Activated T-helper 1 cell treated with anti-CD3 and anti-CD28 coated beads, Interleukin-2, amount 50 U/mL, for 16 hours (primary cell): Measurements from ENCODE around the gene PEX6.
A peak's percentile ranks its signal among the peaks of the same experiment; 100 is the strongest.

ENCODE experiments used
- DNase-seq, 2 donors: peaks; one replicate each; pipeline ENCODE4 v3.0.0-alpha.2; 2020; ENCODE audit warnings: low read depth in 1 of 2, low spot score in 1 of 2

Gene PEX6

DNA sequence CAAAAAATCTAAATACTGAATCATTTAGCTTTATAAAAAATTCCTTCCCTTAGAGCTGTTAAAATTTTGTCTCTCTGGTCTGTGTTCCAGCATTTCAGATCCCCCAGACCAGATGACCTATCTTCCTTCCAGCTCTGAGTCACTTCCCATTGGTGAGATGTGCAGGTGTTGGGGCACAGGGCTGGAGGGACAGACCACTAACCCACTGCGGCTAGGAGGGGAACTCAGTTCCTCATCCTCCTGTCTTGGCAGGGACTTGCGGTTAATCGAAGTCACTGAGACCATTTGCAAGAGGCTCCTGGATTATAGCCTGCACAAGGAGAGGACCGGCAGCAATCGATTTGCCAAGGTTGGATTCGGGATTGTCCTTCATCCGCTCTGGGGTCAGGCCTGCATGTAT is 43.7 kb downstream of the PEX6 start:
- DNase-seq, result no peak

DNA sequence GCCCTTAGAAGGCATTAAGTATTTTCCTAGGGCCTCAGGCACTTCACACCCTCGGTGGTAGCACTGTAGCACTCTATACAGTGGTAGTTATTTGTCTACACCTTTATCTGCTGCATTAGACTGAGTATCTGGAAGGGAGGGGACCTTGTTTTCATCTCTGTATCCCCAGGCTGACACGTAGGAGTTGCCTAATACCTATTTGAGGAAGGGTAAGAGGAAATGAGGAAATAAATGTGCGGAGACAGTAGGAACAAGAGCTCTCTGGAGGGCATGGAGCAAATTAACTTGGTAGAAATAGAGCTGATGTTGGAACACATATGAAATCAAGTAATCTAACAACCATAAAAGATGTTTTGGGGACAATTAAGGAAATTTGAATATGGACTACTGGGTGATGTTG is 45.8 kb downstream of the PEX6 start:
- no peak for DNase-seq

DNA sequence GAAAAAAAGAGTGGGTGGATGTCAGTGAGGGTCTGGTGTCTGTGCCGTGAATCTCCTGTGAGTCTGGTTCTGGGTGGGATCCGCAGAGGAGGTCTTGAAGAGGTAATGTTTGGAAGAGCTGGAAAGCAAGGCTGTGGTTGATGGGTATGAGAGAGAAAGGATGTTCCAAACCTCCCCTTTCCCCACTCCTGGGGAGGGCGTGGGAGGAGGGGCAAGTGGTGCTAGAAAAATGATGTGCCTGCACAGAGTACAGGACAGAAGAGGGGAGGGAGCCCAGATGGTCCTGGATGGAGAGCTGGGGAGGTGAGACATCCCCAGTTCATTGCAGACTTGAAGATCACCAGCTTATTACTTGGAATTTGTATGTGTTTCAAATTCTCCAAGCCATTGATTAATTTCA is 46.6 kb downstream of the PEX6 start:
- DNase-seq, result no peak

DNA sequence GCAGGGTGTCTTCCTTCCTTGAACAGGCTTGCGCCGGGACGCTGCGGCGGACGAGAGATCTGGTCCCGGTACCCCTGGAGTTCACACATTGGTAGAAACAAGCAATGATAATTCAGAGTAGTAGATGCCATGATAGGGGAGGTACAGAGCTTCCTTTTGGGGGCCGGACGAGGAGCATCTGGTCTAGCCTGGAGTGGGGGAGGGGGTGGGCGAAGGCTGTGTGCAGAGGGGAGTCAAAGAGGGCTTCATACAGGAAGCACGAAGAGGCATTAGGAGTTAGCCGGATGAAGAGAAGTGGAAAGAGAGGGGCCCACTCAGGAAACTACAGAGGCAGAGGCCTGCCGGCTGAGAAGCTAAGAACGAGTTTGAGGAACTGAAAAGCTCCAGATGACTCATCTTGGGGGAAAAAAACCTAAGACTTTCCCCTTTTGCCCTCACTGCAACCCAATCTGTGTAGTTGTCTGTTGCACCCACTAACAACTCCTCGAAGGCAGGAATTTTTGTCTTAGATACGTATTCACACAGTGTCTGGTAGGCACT is 49.1 kb downstream of the PEX6 start:
- DNase-seq, result peak in 1 of 2 donors; percentile 34

DNA sequence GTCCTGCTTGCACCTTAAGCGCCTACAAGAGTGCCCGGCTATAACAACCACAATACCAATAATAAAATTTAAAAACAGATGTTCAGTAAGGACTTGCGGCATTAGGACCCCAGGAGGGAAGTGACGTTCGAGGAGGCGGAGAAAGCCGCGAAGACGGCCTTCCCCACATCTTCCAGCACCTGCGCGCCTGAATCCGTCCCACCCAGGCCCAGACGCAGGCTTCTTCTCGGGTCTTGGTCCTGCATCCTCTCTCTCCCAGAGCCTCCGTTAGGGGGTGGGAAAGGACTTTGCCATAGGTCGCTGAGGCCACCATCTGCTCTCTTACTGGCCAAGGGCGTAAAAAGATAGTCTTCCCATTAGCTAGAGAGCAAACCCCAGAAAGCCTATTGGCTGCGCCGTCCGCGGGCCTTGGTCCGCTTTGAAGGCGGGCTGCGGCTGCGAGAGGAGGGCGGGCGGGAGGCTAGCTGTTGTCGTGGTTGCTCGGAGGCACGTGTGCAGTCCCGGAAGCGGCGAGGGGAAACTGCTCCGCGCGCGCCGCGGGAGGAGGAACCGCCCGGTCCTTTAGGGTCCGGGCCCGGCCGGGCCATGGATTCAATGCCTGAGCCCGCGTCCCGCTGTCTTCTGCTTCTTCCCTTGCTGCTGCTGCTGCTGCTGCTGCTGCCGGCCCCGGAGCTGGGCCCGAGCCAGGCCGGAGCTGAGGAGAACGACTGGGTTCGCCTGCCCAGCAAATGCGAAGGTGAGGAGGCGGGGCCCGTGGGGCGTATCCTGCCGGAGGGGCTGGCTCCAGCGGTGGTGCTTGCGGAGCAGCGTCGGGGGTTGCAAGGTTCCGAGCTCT is 49.8 kb downstream of the PEX6 start, which contains the start of gene CNPY3:
CNPY3 (plus strand) TSS at position 495 of the 835 bp plus-strand sequence; CDS start at position 586, 91 bp downstream.
- peak; percentile 87 to 91 for DNase-seq

DNA sequence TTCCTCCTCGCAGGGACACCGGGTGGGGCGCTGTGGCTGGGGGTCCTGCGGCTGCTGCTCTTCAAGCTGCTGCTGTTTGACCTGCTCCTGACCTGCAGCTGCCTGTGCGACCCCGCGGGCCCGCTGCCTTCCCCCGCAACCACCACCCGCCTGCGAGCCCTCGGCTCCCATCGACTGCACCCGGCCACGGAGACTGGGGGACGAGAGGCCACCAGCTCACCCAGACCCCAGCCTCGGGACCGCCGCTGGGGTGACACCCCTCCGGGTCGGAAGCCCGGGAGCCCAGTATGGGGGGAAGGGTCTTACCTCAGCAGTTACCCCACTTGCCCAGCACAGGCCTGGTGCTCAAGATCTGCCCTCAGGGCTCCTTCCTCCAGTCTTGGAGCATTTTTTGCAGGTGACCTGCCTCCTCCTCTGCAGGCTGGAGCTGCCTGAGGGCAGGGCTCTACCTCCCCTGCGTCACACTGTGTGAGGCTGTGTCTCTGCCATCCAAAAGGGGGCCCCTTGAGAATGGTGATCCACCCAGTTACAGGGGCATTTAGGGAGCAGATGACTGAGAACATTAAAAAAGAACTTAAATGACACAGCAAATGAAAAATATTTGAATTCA is 53.6 kb downstream of the PEX6 start:
- no peak for DNase-seq

DNA sequence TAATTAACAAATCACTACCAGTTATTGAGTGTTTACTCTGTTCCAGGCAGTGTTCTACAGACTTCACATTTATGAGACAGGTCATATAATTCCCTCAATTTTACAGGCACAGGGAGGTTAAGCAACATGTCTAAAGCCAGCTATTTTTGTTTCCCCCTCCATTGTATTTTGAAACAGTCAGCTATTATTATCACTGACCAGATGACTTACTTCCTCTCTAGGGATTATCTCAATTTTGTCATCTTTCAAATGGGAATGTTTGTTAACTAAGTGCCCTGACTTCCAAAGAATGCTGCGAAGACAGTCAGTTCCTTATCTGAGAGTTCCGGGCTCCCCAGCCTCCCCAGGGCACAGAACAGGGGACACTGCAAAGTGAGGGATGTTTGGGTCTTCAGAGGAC is 55.3 kb downstream of the PEX6 start:
- no peak for DNase-seq

DNA sequence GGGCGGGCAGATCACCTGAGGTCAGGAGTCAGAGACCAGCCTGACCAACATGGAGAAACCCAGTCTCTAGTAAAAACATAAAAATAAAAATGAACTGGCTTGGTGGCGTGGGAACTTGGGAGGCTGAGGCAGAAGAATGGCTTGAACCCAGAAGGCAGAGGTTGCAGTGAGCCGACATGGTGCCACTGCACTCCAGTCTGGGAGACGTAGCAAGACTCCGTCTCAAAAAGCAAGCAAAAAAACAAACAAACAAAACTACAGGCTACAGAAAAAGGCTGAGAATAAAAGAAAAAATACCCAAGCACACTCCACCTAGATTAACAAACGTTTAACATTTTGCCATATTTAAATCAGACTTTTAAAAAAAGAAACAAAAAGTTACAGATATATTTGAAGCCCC is 57.2 kb downstream of the PEX6 start:
- DNase-seq, result no peak

DNA sequence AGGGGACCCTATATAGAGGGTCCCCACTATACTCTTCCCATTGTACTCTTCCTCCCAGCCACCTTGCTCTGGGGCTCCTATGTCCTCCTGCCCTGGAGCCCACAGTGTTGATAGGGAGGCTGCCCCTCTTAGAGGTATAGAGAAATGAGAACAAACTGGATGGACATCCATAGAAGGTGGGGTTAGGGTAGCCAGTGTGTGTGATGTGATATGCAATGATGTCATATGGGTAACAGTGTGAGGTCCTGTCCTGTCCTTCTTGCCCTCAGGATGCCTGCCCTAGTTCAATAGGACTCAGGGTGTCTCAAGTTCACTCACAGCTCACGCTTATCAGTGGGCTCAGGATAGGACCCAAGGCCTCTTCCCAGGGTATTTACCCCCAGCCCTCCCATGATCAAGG is 62.7 kb downstream of the PEX6 start:
- no peak for DNase-seq

DNA sequence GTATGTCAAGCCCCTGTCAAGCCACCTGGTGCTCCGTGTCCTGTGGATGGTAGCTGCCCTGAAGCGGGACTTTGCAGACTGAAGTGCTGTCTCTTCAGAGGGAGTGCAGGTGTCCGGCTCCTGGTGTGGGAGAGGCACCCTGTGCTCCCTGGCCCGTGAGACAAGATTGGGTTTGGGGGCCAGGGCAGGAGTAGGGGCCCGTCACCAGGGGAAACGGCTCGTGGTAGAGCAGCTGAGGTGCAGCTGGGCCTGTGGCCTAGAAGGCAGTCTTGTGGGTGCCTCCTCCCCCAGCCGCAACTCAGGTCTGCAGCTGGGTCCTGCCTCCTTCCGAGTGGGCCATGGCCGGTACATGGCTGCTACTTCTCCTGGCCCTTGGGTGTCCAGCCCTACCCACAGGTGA is 63.2 kb downstream of the PEX6 start, which contains the start of gene PTCRA:
PTCRA (plus strand) TSS at position 322 of the 400 bp plus-strand sequence; CDS start at position 339, 17 bp downstream.
- no peak for DNase-seq

DNA sequence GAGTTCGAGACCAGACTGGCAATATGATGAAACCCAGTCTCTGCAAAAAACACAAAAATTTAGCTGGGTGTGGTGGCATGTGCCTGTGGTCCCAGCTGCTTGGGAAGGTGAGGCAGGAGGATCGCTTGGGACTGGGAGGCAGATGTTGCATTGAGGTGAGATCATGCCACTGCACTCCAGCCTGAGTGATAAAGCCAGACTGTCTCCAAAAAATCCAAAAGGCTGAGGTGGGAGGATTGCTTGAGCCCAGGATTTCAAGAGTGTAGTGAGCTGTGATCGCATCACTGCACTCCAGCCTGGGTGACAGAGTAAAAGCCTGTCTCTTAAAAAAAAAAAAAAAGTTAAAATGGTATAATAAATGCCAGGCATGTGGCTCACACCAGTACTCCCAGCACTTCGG is 64.4 kb downstream of the PEX6 start:
- no peak for DNase-seq
